Measurements from ENCODE around the gene TBC1D5.
"Not testable (repeated sequence)": the region's sequence is repeated elsewhere in the genome, so short reads cannot be mapped to it uniquely, and the experiment has no call there.

The TBC1D5 gene, protein sequence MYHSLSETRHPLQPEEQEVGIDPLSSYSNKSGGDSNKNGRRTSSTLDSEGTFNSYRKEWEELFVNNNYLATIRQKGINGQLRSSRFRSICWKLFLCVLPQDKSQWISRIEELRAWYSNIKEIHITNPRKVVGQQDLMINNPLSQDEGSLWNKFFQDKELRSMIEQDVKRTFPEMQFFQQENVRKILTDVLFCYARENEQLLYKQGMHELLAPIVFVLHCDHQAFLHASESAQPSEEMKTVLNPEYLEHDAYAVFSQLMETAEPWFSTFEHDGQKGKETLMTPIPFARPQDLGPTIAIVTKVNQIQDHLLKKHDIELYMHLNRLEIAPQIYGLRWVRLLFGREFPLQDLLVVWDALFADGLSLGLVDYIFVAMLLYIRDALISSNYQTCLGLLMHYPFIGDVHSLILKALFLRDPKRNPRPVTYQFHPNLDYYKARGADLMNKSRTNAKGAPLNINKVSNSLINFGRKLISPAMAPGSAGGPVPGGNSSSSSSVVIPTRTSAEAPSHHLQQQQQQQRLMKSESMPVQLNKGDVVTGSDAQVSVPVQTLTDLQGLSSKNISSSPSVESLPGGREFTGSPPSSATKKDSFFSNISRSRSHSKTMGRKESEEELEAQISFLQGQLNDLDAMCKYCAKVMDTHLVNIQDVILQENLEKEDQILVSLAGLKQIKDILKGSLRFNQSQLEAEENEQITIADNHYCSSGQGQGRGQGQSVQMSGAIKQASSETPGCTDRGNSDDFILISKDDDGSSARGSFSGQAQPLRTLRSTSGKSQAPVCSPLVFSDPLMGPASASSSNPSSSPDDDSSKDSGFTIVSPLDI

DNA sequence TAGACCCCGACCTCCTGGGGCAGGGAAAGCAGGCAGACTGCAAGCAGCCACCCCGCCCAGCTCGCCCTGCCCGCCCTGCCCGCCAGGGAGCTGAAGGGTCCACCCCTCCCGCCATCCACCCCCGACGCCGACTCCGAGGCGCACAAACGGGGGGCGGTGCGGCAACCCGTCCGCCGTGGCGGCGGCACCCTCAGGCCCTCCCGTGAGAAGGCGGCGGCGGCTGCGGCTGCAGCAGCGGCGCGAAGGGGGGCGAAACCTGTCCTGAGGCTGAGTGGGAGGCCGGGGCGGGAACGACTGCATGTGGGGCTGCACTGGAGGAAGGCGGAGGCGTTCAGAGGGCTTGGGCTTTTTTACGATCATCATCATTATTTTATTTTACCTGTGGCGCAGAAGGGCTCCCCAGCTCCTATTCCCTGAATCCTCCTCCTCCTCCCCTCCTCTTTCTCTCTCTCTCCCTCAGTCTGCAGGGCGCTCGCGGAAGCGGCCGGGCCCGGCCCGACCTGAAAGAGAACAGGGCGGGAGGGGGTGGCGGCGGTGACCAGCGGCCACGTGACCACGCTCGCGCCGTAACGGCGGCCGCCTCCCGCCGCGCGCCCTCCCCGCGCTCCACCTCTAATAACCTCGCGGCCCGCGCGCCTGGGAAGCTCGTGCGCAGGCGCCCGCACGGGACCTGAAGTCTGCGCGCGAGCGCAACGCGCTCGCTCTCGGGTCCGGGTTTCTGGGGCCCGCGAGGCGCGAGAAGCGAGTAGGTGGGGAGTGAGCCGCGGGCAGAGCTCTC is at the start of gene TBC1D5:
Gene TBC1D5 (minus strand): TSS at position 530 of the 778 bp plus-strand sequence. CDS start 234,061 bp downstream, outside the sequence.
- DNase-seq (ENCODE audit: low spot score), result peak; percentile 91

DNA sequence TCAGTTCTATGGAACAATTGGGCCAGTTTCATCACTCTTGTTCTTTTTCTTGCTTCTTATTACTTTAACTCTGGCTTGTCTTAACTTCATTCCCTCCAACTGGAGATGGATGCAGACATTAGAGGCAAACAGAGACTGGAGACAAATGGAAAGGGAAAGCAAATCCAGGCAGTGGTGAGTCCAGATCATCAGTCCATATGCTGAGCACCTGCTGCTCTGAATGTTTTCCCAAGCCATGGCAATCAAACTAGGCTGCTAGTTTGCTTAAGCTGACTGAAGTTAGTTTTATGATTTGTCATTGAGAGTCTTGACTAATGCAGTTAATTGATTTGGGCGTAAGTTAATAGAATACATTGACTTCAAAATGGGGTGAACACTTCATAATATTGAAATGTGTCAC is 41.0 kb upstream of the TBC1D5 start:
- DNase-seq (ENCODE audit: low spot score), result no peak

DNA sequence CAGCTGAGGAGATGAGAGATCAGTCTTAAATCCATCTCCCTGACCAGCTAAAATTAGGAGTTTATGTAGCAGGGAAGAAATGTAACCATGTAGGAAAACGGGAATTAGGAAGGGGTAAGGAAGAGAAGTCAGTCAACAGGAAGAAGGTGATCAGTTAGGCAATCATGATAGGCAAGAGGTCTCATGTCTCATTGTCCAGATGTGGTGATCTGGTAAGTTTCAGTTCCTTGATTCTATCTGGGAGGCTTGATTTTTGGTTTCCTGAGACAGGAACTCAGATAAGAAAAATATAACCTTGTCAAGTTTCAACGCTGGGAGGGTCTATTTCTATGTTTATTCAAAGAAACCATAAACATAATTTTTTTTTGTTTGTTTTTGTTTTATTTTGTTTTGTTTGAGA is 40.3 kb upstream of the TBC1D5 start:
- no peak for DNase-seq (ENCODE audit: low spot score)

DNA sequence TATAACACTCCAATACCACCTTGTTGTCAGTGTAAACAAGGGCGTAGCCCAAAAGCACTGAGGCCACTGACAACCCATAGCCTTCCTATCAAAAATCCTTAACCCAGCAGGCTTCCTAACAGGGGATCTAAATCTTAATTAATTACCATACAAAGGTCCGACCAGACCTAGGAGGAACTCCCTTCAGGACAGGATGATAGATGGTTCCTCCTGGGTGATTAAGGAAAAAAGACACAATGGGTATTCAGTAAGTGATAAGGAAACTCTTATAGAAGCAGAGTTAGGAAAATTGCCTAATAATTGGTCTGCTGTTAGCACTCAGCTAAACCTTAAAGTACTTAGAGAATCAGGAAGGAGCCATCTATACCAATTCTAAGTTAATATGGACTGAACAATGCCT is 37.9 kb upstream of the TBC1D5 start:
- not testable (repeated sequence) for DNase-seq (ENCODE audit: low spot score)

DNA sequence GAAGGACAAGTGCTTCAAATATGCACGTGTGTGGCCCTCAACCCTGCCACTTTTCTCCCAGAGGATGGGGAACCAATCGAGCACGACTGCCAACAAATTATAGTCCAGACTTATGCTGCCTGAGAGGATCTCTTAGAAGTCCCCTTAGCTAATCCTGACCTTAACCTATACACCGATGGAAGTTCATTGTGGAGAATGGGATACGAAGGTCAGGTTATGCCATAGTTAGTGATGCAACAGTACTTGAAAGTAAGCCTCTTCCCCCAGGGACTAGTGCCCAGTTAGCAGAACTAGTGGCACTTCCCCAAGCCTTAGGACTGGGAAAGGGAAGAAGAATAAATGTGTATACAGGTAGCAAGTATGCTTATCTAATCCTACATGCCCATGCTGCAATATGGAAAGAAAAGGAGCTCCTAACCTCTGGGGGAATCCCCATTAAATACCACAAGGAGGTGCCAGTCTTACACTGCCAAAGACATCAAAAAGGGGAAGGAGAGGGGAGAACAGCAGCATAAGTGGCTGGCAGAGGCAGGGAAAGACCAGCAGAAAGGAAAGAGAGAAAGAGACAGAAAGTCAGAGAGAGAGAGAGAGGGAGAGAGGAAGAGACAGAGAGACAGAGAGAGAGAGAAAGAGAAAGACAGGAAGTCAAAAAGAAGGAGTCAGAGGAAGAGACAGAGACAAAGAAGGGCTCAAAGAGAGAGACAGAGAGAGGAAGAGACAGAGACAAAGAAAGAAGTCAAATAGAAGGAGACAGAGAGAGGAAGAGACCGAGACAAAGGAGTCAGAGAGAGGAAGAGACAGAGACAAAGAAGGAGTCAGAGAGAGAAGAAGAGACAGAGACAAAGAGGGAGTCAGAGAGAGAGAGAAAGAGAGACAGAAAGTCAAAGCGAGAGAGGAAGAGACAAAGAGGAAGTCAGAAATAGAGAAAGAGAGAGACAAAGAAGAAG is 37.1 kb upstream of the TBC1D5 start:
- DNase-seq (ENCODE audit: low spot score), result peak; percentile 46

DNA sequence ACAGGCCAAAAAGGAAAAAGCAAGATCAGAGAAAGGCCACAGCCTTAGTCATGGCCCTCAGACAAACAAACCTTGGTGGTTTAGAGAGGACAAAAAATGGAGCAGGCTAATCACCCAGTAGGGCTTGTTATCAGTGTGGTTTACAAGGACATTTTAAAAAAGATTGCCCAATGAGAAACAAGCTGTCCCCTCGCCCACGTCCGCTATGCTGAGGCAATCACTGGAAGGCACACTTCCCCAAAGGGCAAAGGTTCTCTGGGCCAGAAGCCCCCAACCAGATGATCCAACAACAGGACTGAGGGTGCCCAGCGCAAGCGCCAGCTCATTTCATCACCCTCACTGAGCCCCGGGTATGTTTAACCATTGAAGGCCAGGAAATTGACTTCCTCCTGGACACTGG is 34.9 kb upstream of the TBC1D5 start:
- DNase-seq (ENCODE audit: low spot score), result not testable (repeated sequence)

DNA sequence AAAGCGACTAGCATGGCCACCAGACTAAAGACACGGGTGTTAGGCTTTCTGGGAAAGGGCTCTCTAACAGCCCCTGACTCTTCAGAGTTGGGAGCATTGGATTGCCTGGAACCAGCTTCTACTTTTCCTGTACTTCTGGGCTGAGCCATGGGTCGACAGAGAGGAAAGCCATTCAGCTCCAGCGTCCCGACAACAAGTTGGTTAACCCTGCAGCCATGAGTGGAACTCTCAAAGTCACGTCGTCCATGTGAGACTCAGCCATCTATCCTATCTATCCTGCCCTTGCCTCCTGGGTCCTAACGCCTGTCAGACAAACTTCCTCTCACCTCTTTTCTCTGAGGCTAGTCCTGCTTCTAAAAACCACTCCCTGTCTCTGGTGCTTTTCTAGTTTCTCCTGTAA is 32.6 kb upstream of the TBC1D5 start:
- DNase-seq (ENCODE audit: low spot score), result no peak

DNA sequence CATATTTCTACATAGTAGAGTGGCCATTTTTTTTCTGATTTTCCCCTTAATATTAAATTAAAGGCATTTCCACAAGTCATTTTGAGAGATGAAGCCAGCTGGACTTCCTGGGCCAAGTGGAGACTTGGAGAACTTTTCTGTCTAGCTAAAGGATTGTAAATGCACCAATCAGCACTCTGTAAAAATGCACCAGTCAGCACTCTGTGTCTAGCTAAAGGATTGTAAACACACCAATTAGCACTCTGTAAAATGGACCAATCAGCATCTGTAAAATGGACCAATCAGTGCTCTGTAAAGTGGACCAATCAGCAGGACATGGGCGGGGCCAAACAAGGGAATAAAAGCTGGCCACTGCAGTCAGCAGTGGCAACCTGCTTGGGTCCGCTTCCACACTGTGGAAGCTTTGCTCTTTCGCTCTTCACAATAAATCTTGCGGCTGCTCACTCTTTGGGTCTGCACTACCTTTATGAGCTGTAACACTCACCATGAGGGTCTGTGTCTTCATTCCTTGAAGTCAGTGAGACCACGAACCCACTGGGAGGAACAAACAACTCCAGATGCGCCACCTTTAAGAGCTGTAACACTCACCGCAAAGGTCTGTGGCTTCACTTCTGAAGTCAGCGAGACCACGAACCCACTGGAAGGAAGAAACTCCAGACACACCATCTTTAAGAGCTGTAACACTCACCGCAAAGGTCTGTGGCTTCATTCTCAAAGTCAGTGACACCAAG is 31.9 kb upstream of the TBC1D5 start:
- DNase-seq (ENCODE audit: low spot score), result not testable (repeated sequence)

DNA sequence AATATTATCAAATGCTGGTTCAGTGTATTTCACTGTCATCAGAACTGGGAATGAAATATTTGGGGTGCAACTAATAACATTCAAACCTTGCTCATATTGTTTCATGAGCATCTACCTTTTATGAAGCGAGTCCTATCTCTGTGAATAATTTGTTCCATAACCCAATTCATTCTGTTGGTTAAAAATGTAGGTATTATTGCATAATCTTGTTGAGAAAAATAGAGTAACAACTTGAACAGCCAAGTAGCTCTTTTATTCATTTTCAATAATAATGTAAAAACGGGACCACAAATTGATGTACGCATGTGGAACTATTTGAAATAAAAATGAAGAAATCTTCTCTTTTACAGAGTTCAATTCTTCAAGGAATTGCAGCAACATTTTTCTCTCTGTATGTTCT is 30.1 kb upstream of the TBC1D5 start:
- no peak for DNase-seq (ENCODE audit: low spot score)

DNA sequence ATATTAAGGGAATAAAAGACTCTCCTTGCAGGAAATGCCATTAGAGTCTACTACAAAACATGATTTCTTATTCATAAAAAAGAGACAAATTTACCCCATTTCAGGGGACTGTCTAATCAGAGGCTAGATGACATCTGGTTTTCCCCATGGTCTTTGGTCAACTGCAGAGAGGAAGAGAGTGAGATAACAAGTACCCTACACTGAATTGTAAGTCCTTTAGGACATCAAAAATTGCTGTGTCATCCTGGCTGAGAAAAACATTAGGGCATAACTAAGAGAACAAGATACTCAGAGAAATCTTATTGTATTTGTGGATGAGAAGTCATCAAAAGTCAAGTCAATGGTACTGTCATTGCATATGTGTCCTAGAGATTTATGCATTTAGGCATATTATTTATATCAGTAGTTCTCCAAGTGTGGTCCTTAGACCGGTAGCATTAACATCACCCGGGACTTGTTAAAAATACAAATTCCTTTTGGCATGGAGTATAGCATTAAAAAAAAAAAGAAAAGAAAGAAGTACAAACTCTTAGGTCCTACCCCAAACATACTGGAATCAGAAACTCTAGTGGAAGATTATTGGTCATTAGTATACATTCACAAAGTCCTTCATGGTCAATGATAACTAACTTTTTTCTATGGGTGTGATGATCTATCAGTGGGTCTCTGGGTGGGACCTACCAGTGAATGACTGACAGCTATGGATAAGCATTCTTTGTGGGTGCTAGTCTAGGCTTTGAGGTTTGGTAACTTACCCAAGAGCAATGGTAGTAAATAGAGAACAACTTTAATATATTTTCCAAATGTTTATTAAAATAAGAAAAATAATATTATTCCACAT is 29.0 kb upstream of the TBC1D5 start:
- peak; percentile 38 for DNase-seq (ENCODE audit: low spot score)

DNA sequence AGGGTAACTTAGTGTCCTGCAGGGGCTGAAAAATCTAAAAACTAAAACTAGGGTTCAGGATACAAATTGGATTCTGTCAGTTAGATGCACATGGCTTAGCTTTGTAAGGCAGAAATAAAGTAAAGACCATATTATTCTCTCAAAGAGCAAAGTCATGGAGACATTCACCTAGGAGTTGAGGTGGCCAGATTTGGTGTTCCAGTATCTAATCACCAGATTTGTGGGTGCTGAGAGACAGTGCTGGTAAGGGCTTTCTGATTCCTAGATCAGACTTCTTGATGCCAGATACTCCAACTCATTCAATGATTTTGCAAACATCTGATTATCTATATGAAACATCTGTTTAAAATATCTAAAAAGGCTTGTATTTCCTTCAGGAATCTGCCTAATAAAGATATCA is 28.3 kb upstream of the TBC1D5 start:
- DNase-seq (ENCODE audit: low spot score), result no peak

DNA sequence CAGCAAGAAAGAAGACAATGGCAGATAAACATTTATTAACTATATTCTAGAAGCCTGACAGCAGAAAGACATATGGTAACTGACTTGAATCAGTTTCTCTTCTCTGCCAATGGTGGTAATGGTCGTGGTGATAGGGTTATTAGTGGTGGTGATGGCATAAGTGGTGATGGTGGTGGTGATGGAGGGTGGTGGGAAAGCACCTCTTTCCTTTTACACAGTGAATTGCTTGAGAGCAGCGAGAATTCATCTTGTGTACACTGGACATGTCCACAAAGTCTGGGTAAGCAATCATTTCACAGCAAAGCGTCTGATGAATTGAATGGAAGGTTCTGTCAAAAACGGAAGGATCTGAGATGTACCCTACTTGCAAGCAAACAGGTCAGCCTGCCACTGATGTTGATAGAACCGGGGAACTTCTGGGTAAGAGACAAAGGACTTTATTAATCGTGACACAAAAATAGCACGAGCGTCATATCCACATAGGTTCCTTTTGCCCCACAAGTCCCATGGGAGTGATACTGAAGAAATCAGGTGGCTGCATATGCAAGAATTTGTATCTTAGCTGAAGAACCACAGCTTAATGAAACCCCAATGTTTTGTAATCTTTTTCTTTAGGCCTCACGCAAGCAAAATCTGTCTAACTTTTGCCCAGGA is 23.5 kb upstream of the TBC1D5 start:
- DNase-seq (ENCODE audit: low spot score), result no peak

DNA sequence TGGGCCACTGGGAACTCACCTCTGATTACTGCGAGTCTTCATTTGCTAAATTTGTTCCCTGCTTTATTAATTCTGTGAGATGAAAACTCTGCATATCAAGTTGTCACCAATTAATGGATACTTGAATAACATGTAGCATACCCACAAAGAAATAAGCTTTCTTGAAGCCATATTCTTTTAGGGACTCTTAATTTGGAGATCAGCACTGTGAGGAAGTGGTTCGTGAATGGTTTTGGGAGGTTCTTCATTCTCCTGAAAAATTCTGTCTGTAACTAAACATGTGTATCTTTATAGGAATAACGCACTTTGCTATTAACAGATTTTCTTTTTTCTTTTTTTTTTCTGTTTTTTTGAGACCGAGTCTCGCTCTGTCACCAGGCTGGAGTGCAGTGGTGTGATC is 19.1 kb upstream of the TBC1D5 start:
- no peak for DNase-seq (ENCODE audit: low spot score)

DNA sequence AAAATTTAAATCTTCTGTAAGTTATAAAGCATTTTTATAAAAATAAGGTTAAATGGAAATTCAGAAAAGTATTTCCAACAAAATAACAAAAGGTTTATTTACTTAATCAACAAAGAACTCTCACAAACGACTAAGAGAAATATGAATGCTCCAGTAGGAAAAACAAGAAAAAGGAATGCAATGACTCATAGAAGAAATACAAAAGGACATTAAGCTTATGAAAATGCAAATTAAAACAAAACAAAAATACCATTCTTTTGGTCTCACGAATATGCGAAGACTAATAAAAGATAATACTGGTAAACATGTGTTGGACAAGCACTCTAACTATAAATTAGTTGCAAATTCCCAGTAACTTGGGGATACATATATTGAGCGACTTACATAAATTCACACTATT is 17.5 kb upstream of the TBC1D5 start:
- no peak for DNase-seq (ENCODE audit: low spot score)

DNA sequence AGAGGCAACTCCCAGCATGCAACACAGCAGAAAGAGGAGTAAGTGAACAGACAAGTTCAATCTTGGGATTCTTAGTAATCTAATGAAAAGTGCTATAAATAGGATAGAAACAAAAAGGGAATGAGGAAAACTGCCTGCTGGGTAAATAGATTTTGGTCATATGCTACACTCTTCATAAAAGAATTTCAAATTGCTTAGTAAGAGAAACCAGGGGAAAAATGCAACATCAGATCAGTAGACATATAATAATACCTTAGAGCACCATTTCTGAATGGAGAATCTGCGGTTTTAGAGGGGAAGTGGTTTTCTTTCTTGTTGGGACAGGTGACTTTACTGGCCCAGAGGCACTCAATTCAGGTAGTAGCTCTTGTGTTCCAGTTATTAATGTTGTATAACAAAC is 13.4 kb upstream of the TBC1D5 start:
- DNase-seq (ENCODE audit: low spot score), result no peak

DNA sequence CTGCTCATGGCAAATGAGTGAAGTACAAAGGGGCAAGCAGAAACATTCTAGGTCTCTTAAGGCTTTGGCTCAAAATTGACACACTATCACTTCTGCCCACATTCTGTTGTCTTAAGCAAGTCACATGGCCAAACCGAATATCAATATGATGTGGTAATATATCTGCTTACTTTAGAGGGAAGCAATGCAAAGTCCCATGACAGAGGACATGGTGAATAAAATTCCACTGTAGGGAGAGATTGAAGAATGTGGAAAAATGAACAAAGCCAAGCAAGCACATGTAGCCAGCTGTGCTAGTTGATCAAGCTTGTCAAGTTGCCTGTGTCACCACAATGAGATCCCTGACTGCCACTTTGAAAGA is 11.2 kb upstream of the TBC1D5 start:
- DNase-seq (ENCODE audit: low spot score), result no peak

DNA sequence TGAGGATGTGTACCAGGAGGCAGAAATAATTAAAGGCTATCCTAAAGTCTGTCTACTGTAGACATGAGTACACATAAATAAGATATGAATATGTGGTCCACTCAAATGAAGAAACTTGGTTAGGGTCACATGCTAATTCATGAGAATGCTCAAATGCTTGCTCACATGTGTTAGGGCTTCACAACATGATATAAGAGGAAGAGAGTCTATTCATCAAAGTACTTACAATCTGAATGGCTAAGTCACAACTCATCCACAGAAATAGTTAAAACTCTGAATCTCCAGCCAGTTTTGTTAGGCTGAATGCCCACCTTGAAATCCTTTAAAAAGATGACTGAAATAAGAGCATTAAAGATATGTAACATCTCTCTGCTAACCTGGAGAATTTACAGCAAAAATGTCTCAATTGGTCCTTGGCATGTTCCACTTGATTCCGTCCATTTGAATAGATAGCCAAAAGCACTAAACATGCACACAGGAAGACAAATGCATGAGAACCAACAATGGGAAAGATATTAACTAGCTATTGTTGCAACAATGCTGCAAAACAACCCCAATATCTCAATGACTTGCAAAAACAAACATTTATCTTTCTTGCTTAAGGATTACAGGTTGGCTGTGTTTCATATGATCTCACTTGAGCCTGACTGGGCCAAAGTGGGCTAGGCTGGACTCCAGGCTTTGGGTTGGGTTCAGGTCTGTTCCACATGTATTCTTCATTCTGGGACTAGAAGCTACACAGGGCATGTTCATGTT is 10.6 kb upstream of the TBC1D5 start:
- DNase-seq (ENCODE audit: low spot score), result no peak

DNA sequence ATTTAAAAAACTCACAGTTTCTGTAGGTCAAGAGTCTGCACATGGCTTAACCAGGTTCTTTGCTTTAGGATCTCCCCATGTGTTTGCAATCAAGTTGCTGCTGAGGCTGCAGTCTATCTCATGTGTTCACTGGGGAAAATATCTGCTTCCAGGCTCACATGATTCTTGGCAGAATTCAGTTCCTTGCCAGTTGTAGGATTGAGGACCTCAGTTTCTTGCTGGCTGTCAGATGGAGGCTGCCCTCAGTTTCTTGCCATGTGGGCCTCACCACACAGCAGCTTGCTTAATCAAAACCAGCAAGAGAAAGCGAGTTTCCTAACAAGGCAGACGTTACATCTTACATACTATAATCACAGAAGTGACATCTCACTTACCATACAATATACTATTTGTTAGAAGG is 10.0 kb upstream of the TBC1D5 start:
- DNase-seq (ENCODE audit: low spot score), result no peak

Data from hematopoietic multipotent progenitor cell treated with erythropoietin and hydrocortisone succinate and interleukin-3 and kit ligand, for 17 days (in vitro differentiated cells).